Naive thymus-derived CD4-positive, alpha-beta T cell (primary cell): ENCODE data around the gene CDC42EP3. TPM values are rescaled to one million over a fixed set of nuclear protein-coding genes. Genes with fewer than 3 reads are reported as not detected.

Experiments
- ATAC-seq: fragments of 150-1000 bp; cut with Tn5 transposase; 2 replicates; pipeline ENCODE4 v1.10.0; 2021; ENCODE audit warnings: mild to moderate bottlenecking, moderate library complexity
- CTCF ChIA-PET: fragments of 350-600 bp; sonication (Branson Sonifier 250); formaldehyde crosslinking; loops from one replicate; lab custom pipeline; 2021; ENCODE audit warnings: antibody characterized with exemption; lab: Charles Lee
- POLR2A ChIA-PET: fragments of 350-600 bp; sonication (Branson Sonifier 250); formaldehyde crosslinking; loops from one replicate; lab custom pipeline; 2021; ENCODE audit warnings: antibody characterized with exemption, inconsistent platforms; lab: Charles Lee
- DNase-seq, 9 donors: peaks; one replicate each; pipeline versions ENCODE4 v3.0.0 to v3.0.0-alpha.2; 2020 to 2022; ENCODE audit warnings: mixed read lengths in 1 of 9
- H3K27ac ChIP-seq: one replicate; pipeline ENCODE4 v1.7.0; 2013; ENCODE audit warnings: mild to moderate bottlenecking, low read depth, low read length, moderate library complexity
- H3K27me3 ChIP-seq, 2 donors: one replicate each; pipeline ENCODE4 v1.7.0; 2013; ENCODE audit warnings: low read length in 2 of 2, mild to moderate bottlenecking in 2 of 2, moderate library complexity in 2 of 2; ENCODE audit not compliant: control insufficient read depth in 2 of 2, insufficient read depth in 2 of 2
- H3K36me3 ChIP-seq, 3 experiments: 1 replicate in 2 of 3; 2 replicates in 1 of 3; pipeline ENCODE4 v1.7.0; 2013; ENCODE audit warnings: low read length in 3 of 3, mild to moderate bottlenecking in 3 of 3, moderate library complexity in 1 of 3; ENCODE audit not compliant: insufficient read depth in 3 of 3, control insufficient read depth in 2 of 3
- H3K4me1 ChIP-seq, 2 donors: one replicate each; pipeline ENCODE4 v1.7.0; 2013; ENCODE audit warnings: low read length in 2 of 2, mild to moderate bottlenecking in 2 of 2, moderate library complexity in 1 of 2; ENCODE audit not compliant: control insufficient read depth in 2 of 2, insufficient read depth in 2 of 2
- H3K4me3 ChIP-seq: 2 replicates; pipeline ENCODE4 v1.7.0; 2013; ENCODE audit warnings: mild to moderate bottlenecking, low read length
- H3K9me3 ChIP-seq, 3 experiments: 1 replicate in 2 of 3; 2 replicates in 1 of 3; pipeline ENCODE4 v1.7.0; 2013; ENCODE audit warnings: low read length in 3 of 3; ENCODE audit not compliant: control insufficient read depth in 2 of 3
- H3K27ac Mint-ChIP-seq, 9 donors: one replicate each; pipeline ENCODE4 v1.8.0; 2020 to 2022; ENCODE audit warnings: mixed read lengths in 9 of 9, mild to moderate bottlenecking in 8 of 9, moderate library complexity in 5 of 9, inconsistent platforms in 2 of 9
- H3K27me3 Mint-ChIP-seq, 5 donors: one replicate each; pipeline ENCODE4 v1.8.0; 2021 to 2022; ENCODE audit warnings: mixed read lengths in 5 of 5, mild to moderate bottlenecking in 1 of 5
- H3K36me3 Mint-ChIP-seq, 5 donors: one replicate each; pipeline ENCODE4 v1.8.0; 2020 to 2022; ENCODE audit warnings: mixed read lengths in 5 of 5, mild to moderate bottlenecking in 3 of 5, inconsistent platforms in 1 of 5
- H3K4me1 Mint-ChIP-seq, 7 donors: one replicate each; pipeline ENCODE4 v1.8.0; 2020 to 2022; ENCODE audit warnings: mixed read lengths in 7 of 7, mild to moderate bottlenecking in 3 of 7, inconsistent platforms in 1 of 7
- H3K4me3 Mint-ChIP-seq, 10 donors: one replicate each; pipeline ENCODE4 v1.8.0; 2020 to 2022; ENCODE audit warnings: mild to moderate bottlenecking in 10 of 10, mixed read lengths in 10 of 10, moderate library complexity in 6 of 10, inconsistent platforms in 2 of 10
- H3K9me3 Mint-ChIP-seq, 11 donors: one replicate each; pipeline ENCODE4 v1.8.0; 2020 to 2022; ENCODE audit warnings: mixed read lengths in 11 of 11, mild to moderate bottlenecking in 4 of 11, inconsistent platforms in 1 of 11, moderate library complexity in 1 of 11
- intact Hi-C, 2 donors: fragments of 100-400 bp; cut with micrococcal nuclease; formaldehyde crosslinking; loops; one replicate each; pipeline ENCODE4 v1.15.1; 2023
- polyA plus RNA-seq, 2 donors: library from polyadenylated mRNA; unstranded; fragments of 300-500 nt; fragmentation: Illumina TruSeq; gene quantifications; one replicate each; pipeline ENCODE4 v1.2.3, GENCODE V29; 2021
- total RNA-seq, 6 experiments: library from RNA in 5 of 6; stranded (reverse) in 5 of 6; gene quantifications; 1 replicate in 5 of 6; 2 replicates in 1 of 6; pipeline ENCODE4 v1.2.3 and lab custom pipeline; 2021 to 2026

CDC42EP3 gene
- total and polyA plus RNA-seq, 7 experiments from 2014 or later, result 15.9 to 96.3 (median 17.8) TPM

DNA sequence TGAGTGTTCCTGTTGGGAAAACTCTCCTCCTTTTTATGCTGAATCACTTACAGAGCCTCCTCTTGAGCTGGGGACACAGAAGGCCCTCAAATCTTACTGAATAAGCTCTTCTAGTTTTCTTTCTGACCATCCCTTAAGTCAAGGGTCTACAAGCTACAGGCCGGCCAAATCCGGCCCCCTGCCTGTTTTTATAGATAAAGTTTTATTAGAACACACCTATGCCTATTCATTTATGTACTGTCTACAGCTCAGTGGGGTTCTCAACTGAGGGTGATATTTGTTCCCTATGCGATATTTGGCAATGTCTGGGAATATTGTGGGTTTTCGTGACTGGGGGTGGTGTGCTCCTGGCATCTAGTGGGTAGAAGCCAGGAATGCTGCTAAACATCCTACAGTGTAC is 14.0 kb downstream of the CDC42EP3 start:
- Mint-ChIP-seq H3K4me3 (peak overlapping the region in 4 of 10 donors; percentile 33 to 71 (median 49)), H3K9me3 (peaks cover 0 to 4% (median 0%) of the 10 kb centered on the region in 11 donors), H3K4me1 (peaks cover 54 to 97% (median 91%) of the 10 kb centered on the region in 7 donors), H3K27me3 (no peaks in the 10 kb centered on the region), H3K27ac (peak overlapping the region in 6 of 9 donors; percentile 33 to 92 (median 76)), H3K36me3 (peaks cover 0 to 24% (median 4%) of the 10 kb centered on the region in 5 donors)
- ChIA-PET CTCF (interaction anchor here (0.6 to 1.5 kb wide), 2 partner anchors 13 to 70 kb away, joined by 3 to 5 read pairs; no protein-coding TSS in a partner anchor), POLR2A (interaction anchor here (0.9 to 1.1 kb wide), 2 partner anchors 10 to 59 kb away, joined by 5 read pairs; no protein-coding TSS in a partner anchor)
- intact Hi-C loops, result no loop called here
- Histone ChIP-seq H3K4me3 (no peak overlapping the region), H3K27me3 (no peaks in the 10 kb centered on the region), H3K36me3 (no peaks in the 10 kb centered on the region), H3K9me3 (no peaks in the 10 kb centered on the region), H3K27ac (no peak overlapping the region), H3K4me1 (peaks cover 41 to 73% of the 10 kb centered on the region in 2 donors)
- ATAC-seq, result no peak
- DNase-seq, result no peak

DNA sequence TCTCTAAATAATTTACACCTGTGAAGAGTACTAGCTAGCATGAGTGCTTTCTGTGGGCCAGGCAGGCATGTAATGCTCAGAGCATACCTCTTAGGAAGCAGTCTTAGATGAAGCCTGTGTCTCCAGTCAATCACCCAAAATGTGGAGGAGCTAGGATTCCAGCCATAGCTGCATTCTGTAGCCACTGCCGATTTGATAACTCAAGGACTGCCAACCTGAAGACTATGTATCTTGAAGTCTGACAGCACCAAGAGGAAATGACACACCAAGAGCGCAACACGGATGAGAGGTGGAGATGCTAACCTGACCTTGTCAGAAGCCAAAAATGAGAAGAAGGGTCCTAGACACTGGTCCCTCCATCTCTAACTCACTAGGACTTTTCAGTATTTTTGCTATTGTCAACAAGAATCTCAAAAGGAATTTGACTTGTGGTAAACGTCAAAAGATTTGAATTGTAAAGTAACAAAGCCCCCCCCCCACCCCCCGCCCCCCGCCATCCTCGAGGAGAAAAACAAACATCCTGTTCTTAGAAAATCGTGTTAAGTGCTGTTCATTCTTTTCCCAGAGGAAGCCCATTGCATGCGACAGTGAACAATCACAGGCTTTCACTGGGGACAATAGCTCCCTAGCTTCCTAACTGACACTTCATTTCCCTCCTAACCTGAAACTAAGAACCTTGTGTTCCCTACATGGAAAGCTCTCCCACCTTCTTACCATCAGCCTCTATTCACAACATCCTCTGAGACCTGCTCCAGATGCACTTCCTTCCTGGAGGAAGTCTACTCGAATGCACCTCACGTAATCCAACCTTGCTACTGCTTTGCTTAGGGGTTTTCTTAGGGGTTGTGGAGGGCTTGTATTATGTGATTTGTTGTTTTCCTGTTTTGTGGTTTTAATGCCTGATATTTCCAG is 14.7 kb downstream of the CDC42EP3 start:
- peaks cover 0 to 4% (median 0%) of the 10 kb centered on the region in 11 donors for H3K9me3 Mint-ChIP-seq
- H3K27ac ChIP-seq, result no peak overlapping the region
- peaks cover 44 to 77% of the 10 kb centered on the region in 2 donors for H3K4me1 ChIP-seq
- H3K9me3 ChIP-seq, result no peaks in the 10 kb centered on the region
- H3K4me3 ChIP-seq, result no peak overlapping the region
- H3K4me3 Mint-ChIP-seq, result peak overlapping the region; percentile 23 to 78 (median 58)
- intact Hi-C loops, result loop anchor here in 1 of 2 donors (1.0 kb wide), 1 partner anchor 8 kb away; no protein-coding TSS in a partner anchor
- H3K36me3 ChIP-seq, result no peaks in the 10 kb centered on the region
- H3K4me1 Mint-ChIP-seq, result peaks cover 58 to 97% (median 88%) of the 10 kb centered on the region in 7 donors
- POLR2A ChIA-PET, result interaction anchor here (0.7 to 1.1 kb wide), 5 partner anchors 9 to 58 kb away, joined by 3 to 6 read pairs (median 5); no protein-coding TSS in a partner anchor
- H3K27ac Mint-ChIP-seq, result peak overlapping the region; percentile 14 to 92 (median 68)
- H3K27me3 ChIP-seq, result no peaks in the 10 kb centered on the region
- H3K27me3 Mint-ChIP-seq, result no peaks in the 10 kb centered on the region
- peaks cover 0 to 24% (median 4%) of the 10 kb centered on the region in 5 donors for H3K36me3 Mint-ChIP-seq
- ATAC-seq (peak; percentile 43), DNase-seq (peak in 1 of 9 donors; percentile 35)
- CTCF ChIA-PET, result interaction anchor here (0.6 to 1.5 kb wide), 2 partner anchors 13 to 69 kb away, joined by 3 to 5 read pairs; no protein-coding TSS in a partner anchor

DNA sequence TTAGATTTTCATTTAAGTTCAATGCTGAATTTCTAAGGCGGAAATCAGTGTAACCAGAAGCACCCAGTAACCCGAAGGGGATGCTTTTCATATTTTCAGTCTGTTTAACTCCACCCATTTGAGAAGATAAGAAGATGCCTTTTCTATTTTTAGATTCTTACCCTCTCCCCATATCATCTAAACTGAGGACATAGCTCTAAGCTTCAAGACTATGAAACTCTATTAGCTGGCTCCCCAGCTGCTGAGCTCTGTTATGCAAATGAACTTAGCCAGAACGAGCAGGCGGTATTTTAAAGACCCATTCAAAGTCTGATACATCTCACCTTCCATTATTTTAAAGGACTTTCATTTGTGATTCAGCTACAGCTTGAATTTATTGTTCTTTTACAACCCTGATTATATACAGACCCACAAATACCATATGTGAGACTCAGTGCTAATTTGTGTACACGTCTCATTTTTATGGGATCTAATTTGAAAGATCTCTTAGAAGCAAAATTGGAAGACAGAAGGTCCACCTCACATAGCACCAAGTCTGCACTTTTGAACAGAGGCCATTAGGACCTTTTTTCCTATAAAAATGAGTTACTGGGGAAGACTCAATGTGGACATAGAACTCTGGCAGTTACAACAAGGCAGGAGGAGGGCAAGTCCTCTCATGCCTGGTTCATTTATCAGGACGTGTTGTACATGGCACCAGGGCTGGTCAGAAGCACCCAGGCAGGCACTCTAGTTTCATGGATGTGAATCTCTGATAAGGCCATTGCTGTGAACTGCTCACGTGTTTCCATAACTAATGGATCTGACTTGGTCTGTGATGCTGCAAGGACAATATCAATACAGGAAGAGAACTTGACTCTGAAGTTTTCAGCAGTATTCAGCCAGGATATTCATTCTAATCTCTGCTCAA is 16.3 kb downstream of the CDC42EP3 start:
- Mint-ChIP-seq H3K4me1 (peaks cover 61 to 97% (median 89%) of the 10 kb centered on the region in 7 donors), H3K27ac (peak overlapping the region; percentile 7 to 86 (median 57)), H3K9me3 (peaks cover 0 to 4% (median 0%) of the 10 kb centered on the region in 11 donors), H3K27me3 (no peaks in the 10 kb centered on the region), H3K36me3 (peaks cover 0 to 25% (median 8%) of the 10 kb centered on the region in 5 donors), H3K4me3 (peak overlapping the region in 9 of 10 donors; percentile 24 to 66 (median 54))
- CTCF ChIA-PET, result interaction anchor here (1.0 kb wide), 1 partner anchor 11 kb away, joined by 3 read pairs; no protein-coding TSS in a partner anchor
- peaks cover 44 to 81% of the 10 kb centered on the region in 2 donors for H3K4me1 ChIP-seq
- no peak overlapping the region for H3K27ac ChIP-seq
- DNase-seq, result no peak
- intact Hi-C loops, result no loop called here
- no peaks in the 10 kb centered on the region for H3K27me3 ChIP-seq
- H3K36me3 ChIP-seq, result no peaks in the 10 kb centered on the region
- POLR2A ChIA-PET, result interaction anchor here (0.9 to 1.0 kb wide), 2 partner anchors 29 to 72 kb away, joined by 3 to 4 read pairs; no protein-coding TSS in a partner anchor
- no peak overlapping the region for H3K4me3 ChIP-seq
- no peaks in the 10 kb centered on the region for H3K9me3 ChIP-seq
- peak; percentile 36 for ATAC-seq

DNA sequence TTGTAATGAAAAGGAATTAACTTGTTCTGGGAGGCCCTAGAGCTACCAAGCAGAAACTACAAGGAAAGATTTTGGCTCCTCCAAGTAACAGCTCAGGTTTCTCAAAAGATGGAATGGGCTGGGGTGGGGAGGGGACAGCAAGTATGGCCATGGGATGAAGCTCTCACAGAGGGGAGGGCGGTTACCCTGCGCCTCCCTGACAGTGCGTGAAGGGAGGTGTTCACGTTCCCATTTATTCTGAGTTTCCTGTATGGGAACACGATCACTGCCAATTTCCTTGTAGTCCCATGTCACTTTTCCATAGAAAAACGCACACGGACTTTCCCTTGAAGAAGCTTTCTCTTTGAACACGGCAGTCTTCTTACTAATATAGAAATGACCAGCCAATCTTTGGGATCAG is 17.0 kb downstream of the CDC42EP3 start:
- Histone ChIP-seq H3K36me3 (no peaks in the 10 kb centered on the region), H3K27me3 (no peaks in the 10 kb centered on the region), H3K9me3 (no peaks in the 10 kb centered on the region), H3K4me1 (peaks cover 47 to 87% of the 10 kb centered on the region in 2 donors), H3K4me3 (no peak overlapping the region), H3K27ac (no peak overlapping the region)
- Mint-ChIP-seq H3K27me3 (no peaks in the 10 kb centered on the region), H3K27ac (peak overlapping the region in 6 of 9 donors; percentile 54 to 86 (median 65)), H3K4me1 (peaks cover 59 to 97% (median 88%) of the 10 kb centered on the region in 7 donors), H3K4me3 (peak overlapping the region in 6 of 10 donors; percentile 32 to 66 (median 58)), H3K36me3 (peaks cover 0 to 25% (median 8%) of the 10 kb centered on the region in 5 donors), H3K9me3 (peaks cover 0 to 4% (median 0%) of the 10 kb centered on the region in 11 donors)
- ChIA-PET CTCF (interaction anchor here (0.6 to 1.0 kb wide), 3 partner anchors 10 to 16 kb away, joined by 3 read pairs; no protein-coding TSS in a partner anchor), POLR2A (interaction anchor here (0.9 to 1.0 kb wide), 2 partner anchors 29 to 72 kb away, joined by 3 to 4 read pairs; no protein-coding TSS in a partner anchor)
- ATAC-seq (no peak), DNase-seq (no peak)
- intact Hi-C loops, result no loop called here

DNA sequence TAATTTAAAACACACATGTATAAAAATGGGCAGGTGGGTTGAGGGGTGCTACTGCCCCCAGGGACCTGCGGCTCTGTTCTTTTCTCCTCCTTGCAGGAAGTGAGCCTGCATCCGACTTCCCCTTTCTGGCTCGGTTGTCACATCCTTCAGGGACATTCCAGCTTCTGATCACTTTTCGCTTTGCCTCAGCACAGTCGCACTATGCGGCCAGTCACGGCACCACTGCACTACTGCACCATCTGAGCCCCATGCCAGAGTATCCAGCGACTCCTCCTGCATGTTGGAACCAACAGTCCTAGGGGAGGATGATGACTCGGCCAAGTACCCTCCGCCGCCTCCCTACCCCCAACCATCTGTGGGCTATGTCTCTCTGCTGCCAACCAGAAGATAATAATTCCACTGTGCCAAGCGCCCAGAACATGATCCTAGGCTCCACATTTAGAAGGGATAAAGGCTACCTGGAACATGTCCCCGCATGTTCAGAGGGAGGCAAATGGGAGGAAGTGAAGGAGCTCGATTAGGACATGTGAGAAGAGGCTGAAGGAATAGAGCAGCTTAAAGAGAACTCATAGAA is 17.6 kb downstream of the CDC42EP3 start:
- Histone ChIP-seq H3K27me3 (no peaks in the 10 kb centered on the region), H3K27ac (no peak overlapping the region), H3K36me3 (no peaks in the 10 kb centered on the region), H3K4me3 (no peak overlapping the region), H3K4me1 (peaks cover 51 to 88% of the 10 kb centered on the region in 2 donors), H3K9me3 (no peaks in the 10 kb centered on the region)
- ATAC-seq (peak; percentile 77), DNase-seq (no peak)
- Mint-ChIP-seq H3K9me3 (peaks cover 0 to 4% (median 0%) of the 10 kb centered on the region in 11 donors), H3K4me3 (peak overlapping the region in 7 of 10 donors; percentile 20 to 61 (median 40)), H3K27ac (peak overlapping the region in 8 of 9 donors; percentile 40 to 86 (median 74)), H3K36me3 (peaks cover 0 to 25% (median 8%) of the 10 kb centered on the region in 5 donors), H3K27me3 (no peaks in the 10 kb centered on the region), H3K4me1 (peaks cover 53 to 97% (median 83%) of the 10 kb centered on the region in 7 donors)
- POLR2A ChIA-PET, result interaction anchor here (1.0 kb wide), 1 partner anchor 30 kb away, joined by 4 read pairs; no protein-coding TSS in a partner anchor
- CTCF ChIA-PET, result interaction anchor here (0.6 to 1.0 kb wide), 5 partner anchors 9 to 124 kb away, joined by 3 to 4 read pairs (median 3); no protein-coding TSS in a partner anchor
- intact Hi-C loops, result no loop called here
